Body of pancreas (tissue), 4 donors: ENCODE results near the gene URB1. TPM values are rescaled to one million over a fixed set of nuclear protein-coding genes. Genes with fewer than 3 reads are reported as not detected.

ENCODE experiments used
- ATAC-seq: fragments of 150-250 bp; one replicate; pipeline ENCODE4 v1.9.1; 2016
- DNase-seq, 4 donors: peaks; one replicate each; pipeline ENCODE4 v3.0.0-alpha.2; 2019
- H3K27ac ChIP-seq, 4 donors: fragments of 200-600 bp; sonication (generic); 1 replicate in 3 of 4; 2 replicates in 1 of 4; pipeline versions ENCODE4 v1.5.1 to v1.6.1; 2016 to 2019; ENCODE audit warnings: mild to moderate bottlenecking in 1 of 4, mixed read lengths in 1 of 4, moderate library complexity in 1 of 4
- H3K27me3 ChIP-seq, 2 donors: fragments of 200-600 bp; sonication (generic); one replicate each; pipeline ENCODE4 v1.6.0; 2016; ENCODE audit warnings: mild to moderate bottlenecking in 1 of 2
- H3K36me3 ChIP-seq, 2 donors: fragments of 200-600 bp; sonication (generic); replicated peaks in 1 of 2; 2 replicates each; pipeline ENCODE4 v1.5.1; 2016; ENCODE audit warnings: low read depth in 2 of 2; ENCODE audit not compliant: insufficient read depth in 1 of 2
- H3K4me1 ChIP-seq: fragments of 200-600 bp; sonication (generic); one replicate; pipeline ENCODE4 v1.6.0; 2016
- H3K4me3 ChIP-seq, 2 donors: fragments of 200-600 bp; sonication (generic); 1 replicate in 1 of 2; 2 replicates in 1 of 2; pipeline ENCODE4 v1.5.1; 2016 to 2019
- H3K9me3 ChIP-seq, 3 donors: fragments of 200-600 bp; sonication (generic); 1 replicate in 2 of 3; 2 replicates in 1 of 3; pipeline ENCODE4 v1.5.1; 2016
- POLR2A ChIP-seq, 3 donors: fragments of 450-650 bp; IDR thresholded peaks; one replicate each; pipeline ENCODE4 v1.6.1; 2016; ENCODE audit warnings: antibody characterized with exemption in 3 of 3, mild to moderate bottlenecking in 2 of 3
- WGBS, 2 donors: methylation state at CpG; one replicate each; pipeline ENCODE4 v1.1.5; 2017; 5-methylcytosine and 5-hydroxymethylcytosine counted together
- intact Hi-C: fragments of 100-400 bp; cut with DNase I; formaldehyde crosslinking; loops from one replicate; pipeline ENCODE4 v1.15.1; 2023
- total RNA-seq, 2 donors: library from RNA; depleted of rRNA; stranded (reverse); fragments of >200 nt; gene quantifications; one replicate each; pipeline ENCODE4 v1.1.0, GENCODE V29; 2016
- TF ChIP-seq, protein P1 (sequence below), 7 experiments: fragments of 450-650 bp in 4 of 7; fragments of 200-600 bp in 3 of 7; sonication (generic) in 3 of 7; IDR thresholded peaks; one replicate each; pipeline ENCODE4 v1.5.1; 2016 to 2019; ENCODE audit warnings: antibody characterized with exemption in 7 of 7

Gene URB1
- total RNA-seq, 2 donors from 2014 or later = 10.1 to 11.2 TPM

DNA sequence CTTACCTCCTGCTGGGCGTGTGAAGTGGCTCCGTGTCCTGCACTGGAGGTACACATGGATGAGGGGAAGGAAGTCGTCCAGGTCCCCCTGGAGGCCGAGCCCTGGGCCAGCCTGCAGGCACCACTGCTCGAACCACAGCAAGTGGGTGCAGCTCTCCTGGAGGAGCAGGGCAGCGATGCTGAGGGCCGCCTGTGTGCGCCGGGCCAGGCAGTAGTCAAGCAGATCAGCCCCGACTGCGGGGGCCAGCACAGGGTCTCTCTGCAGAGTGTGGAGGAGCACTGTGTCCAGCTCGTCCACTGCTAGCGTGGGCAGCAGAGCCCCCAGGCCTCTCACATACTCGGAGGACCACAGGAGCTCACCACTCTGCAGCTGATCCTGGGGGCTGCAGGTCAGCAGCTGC, 45.9 kb downstream of the URB1 start:
- Histone ChIP-seq H3K36me3 (peaks cover 19 to 52% of the 10 kb centered on the region in 2 donors), H3K27ac (no peak overlapping the region), H3K4me3 (no peak overlapping the region), H3K4me1 (no peaks in the 10 kb centered on the region), H3K27me3 (no peaks in the 10 kb centered on the region), H3K9me3 (no peaks in the 10 kb centered on the region)
- intact Hi-C loops = no loop called here
- no peak for ATAC-seq
- TF ChIP-seq POLR2A (IDR thresholded peaks at IDR 0.05) = no peak
- TF ChIP-seq, protein P1, sequence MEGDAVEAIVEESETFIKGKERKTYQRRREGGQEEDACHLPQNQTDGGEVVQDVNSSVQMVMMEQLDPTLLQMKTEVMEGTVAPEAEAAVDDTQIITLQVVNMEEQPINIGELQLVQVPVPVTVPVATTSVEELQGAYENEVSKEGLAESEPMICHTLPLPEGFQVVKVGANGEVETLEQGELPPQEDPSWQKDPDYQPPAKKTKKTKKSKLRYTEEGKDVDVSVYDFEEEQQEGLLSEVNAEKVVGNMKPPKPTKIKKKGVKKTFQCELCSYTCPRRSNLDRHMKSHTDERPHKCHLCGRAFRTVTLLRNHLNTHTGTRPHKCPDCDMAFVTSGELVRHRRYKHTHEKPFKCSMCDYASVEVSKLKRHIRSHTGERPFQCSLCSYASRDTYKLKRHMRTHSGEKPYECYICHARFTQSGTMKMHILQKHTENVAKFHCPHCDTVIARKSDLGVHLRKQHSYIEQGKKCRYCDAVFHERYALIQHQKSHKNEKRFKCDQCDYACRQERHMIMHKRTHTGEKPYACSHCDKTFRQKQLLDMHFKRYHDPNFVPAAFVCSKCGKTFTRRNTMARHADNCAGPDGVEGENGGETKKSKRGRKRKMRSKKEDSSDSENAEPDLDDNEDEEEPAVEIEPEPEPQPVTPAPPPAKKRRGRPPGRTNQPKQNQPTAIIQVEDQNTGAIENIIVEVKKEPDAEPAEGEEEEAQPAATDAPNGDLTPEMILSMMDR (IDR thresholded peaks at IDR 0.05) = no peak
- DNase-seq = no peak
- 95 to 100% methylated on average over 3 to 14 of the region's 14 CpGs for WGBS, 2 donors

DNA sequence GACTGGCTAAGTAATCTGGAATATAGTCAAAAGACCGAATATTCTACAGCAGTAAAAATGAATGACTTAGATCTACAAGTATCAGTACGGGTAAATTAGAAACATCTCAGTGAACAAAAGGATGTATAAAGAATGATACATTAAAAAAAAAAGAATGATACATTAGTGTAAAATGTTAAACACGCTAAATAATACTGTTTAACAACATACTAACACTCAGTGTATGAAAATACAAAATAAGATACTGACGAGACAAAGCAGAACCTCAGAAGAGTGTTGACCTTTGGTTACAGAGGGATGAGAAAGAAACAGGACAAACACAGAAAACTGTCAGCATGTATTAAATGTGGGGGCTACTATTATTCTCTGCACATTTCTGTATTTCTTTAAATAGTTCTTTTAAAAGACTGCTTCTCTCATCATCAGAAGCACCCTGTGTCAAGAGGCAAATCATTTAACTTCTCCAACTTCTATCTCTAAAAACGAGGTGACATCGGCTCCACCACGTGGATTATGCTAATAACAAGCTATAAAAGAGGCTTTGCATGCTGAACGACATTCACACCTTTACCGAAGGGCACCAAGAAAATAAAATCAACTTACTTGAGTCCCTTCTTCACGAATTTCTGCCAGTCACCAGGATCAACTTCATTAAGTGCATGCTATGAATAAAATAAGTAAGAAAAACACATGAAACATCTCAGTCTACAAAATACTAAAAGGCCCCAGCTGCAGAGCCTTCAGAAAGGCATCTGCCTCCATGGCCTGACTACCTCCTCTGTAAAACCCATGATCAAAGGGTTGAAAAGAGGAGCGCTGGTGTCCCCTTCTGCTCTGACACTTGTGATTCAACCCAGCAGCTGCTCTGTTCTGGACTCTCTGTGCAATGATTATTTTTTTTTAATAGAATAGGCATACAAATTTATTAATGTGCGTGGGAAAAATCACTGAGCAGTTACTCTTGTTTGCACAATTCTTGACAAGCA, 51.7 kb downstream of the URB1 start:
- intact Hi-C loops = no loop called here
- TF ChIP-seq POLR2A (IDR thresholded peaks at IDR 0.05) = no peak
- TF ChIP-seq, protein P1 (IDR thresholded peaks at IDR 0.05) = no peak
- ATAC-seq (no peak), DNase-seq (no peak)
- Histone ChIP-seq H3K27me3 (no peaks in the 10 kb centered on the region), H3K36me3 (peaks cover 15 to 35% of the 10 kb centered on the region in 2 donors), H3K9me3 (no peaks in the 10 kb centered on the region), H3K4me1 (no peaks in the 10 kb centered on the region), H3K27ac (no peak overlapping the region), H3K4me3 (no peak overlapping the region)
- WGBS, 2 donors = 78% methylated on average over 12 of the region's 12 CpGs

DNA sequence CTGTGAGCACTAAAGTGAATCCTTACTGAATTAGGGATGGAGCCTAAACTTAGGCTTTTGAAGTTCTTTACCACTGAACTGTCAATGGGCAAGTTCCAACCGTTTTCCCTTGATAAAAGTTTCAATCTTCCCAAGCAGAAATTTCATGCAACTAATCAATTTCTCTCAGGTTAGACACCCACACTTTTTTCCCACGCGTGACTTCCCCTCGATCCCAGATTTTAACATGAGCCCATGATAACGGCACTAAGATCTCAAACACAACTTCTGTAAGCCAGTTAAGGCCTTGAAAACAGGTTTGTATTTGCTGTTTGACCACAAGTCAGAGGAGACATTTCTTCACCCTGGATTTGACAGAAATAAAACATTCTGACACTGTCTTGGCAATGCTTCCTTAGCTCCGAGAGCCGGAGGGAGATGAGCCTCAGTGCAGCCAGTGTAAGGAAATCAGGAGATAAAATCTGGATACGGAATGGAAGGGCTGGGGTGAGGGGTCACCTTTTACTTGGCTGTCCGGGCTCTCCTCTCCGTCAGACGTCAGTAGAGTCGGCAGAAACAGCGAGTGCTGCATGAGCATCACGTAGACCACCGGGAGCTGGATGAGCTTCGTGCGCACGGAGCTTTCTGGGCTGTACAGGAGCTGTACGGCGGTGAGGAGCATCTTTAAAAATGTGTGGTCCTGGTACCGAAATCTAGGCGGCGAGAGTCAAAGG, 54.4 kb downstream of the URB1 start:
- TF ChIP-seq POLR2A (IDR thresholded peaks at IDR 0.05) = no peak
- TF ChIP-seq, protein P1 (IDR thresholded peaks at IDR 0.05) = no peak
- DNase-seq (peak in 1 of 4 donors; percentile 4), ATAC-seq (no peak)
- H3K4me3 ChIP-seq = no peak overlapping the region
- H3K27ac ChIP-seq = no peak overlapping the region
- H3K36me3 ChIP-seq = peaks cover 3 to 27% of the 10 kb centered on the region in 2 donors
- no peaks in the 10 kb centered on the region for H3K27me3 ChIP-seq
- no peaks in the 10 kb centered on the region for H3K9me3 ChIP-seq
- no peaks in the 10 kb centered on the region for H3K4me1 ChIP-seq
- WGBS, 2 donors = 79 to 84% methylated on average over 23 of the region's 23 CpGs
- intact Hi-C loops = no loop called here

DNA sequence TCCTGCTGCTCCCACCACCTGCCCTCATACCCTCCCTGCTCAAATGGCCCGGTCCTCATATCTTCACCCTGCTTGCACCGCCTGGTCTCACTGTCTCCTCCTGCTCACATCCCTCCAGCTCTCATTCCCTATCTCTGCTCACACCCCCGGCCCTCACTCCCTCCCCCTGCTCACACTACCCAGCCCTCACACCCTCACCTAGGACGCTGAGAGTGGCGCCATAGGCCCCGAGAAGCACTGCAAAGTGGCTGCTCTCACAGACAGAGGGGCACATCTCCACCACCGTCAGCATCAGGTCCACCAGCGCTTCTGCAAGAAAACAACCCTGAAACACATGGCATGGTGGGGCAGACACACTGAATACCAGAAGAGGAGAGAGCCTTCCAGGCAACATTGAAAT, 55.6 kb downstream of the URB1 start:
- Histone ChIP-seq H3K27ac (no peak overlapping the region), H3K4me3 (no peak overlapping the region), H3K27me3 (no peaks in the 10 kb centered on the region), H3K36me3 (peaks cover 3 to 32% of the 10 kb centered on the region in 2 donors), H3K4me1 (no peaks in the 10 kb centered on the region), H3K9me3 (no peaks in the 10 kb centered on the region)
- TF ChIP-seq, protein P1 (IDR thresholded peaks at IDR 0.05) = no peak
- TF ChIP-seq POLR2A (IDR thresholded peaks at IDR 0.05) = no peak
- DNase-seq (no peak), ATAC-seq (no peak)
- intact Hi-C loops = no loop called here
- WGBS, 2 donors = 92 to 98% methylated on average over 8 of the region's 8 CpGs
